Activated CD4-positive, alpha-beta T cell treated with anti-CD3 and anti-CD28 coated beads for 36 hours (primary cell): ENCODE results near the gene S1PR5. TPM values are rescaled to one million over a fixed set of nuclear protein-coding genes. Genes with fewer than 3 reads are reported as not detected.

Experiments
- ATAC-seq: fragments of 200-7000 bp; cut with Tn5 transposase; one replicate; pipeline ENCODE4 v1.10.0; 2021; ENCODE audit warnings: mild to moderate bottlenecking, moderate library complexity
- CTCF ChIA-PET: fragments of 350-600 bp; sonication (Branson Sonifier 250); formaldehyde crosslinking; loops from one replicate; lab custom pipeline; 2021; ENCODE audit warnings: antibody characterized with exemption; lab: Charles Lee
- POLR2A ChIA-PET: fragments of 350-600 bp; sonication (Branson Sonifier 250); formaldehyde crosslinking; loops from one replicate; lab custom pipeline; 2021; ENCODE audit warnings: antibody characterized with exemption, inconsistent platforms; lab: Charles Lee
- DNase-seq: peaks from one replicate; pipeline ENCODE4 v3.0.0-alpha.2; 2020
- H3K27ac Mint-ChIP-seq: one replicate; pipeline ENCODE4 v1.8.0; 2021; ENCODE audit warnings: mixed read lengths
- H3K27me3 Mint-ChIP-seq: one replicate; pipeline ENCODE4 v1.8.0; 2021; ENCODE audit warnings: mixed read lengths
- H3K36me3 Mint-ChIP-seq: one replicate; pipeline ENCODE4 v1.8.0; 2021; ENCODE audit warnings: low read depth, mixed read lengths
- H3K4me1 Mint-ChIP-seq: one replicate; pipeline ENCODE4 v1.8.0; 2021; ENCODE audit warnings: mixed read lengths
- H3K4me3 Mint-ChIP-seq: one replicate; pipeline ENCODE4 v1.8.0; 2021; ENCODE audit warnings: mild to moderate bottlenecking, moderate library complexity, mixed read lengths
- H3K9me3 Mint-ChIP-seq: one replicate; pipeline ENCODE4 v1.8.0; 2021; ENCODE audit warnings: low read depth, mixed read lengths
- intact Hi-C, 2 experiments: fragments of 100-400 bp; cut with DNase I in 1 of 2; cut with micrococcal nuclease in 1 of 2; formaldehyde crosslinking; loops; one replicate each; pipeline versions ENCODE4 v1.14.2 to v1.15.1; 2022 to 2024; cut with DNase I, micrococcal nuclease
- microRNA-seq: library from miRNA; unstranded; fragments of <30 nt; microRNA quantifications from one replicate; pipeline ENCODE4 v1.2.0, GENCODE V29; 2021; ENCODE audit warnings: borderline replicate concordance
- total RNA-seq, 2 experiments: library from RNA; stranded (reverse); gene quantifications; one replicate each; pipeline ENCODE4 v1.2.3, GENCODE V29; 2021

Gene S1PR5
- total RNA-seq, 2 experiments from 2014 or later: 0.07 to 0.11 TPM

- H3K27me3 Mint-ChIP-seq: peaks cover 2% of the 10 kb centered on the region
- no peak overlapping the region for H3K27ac Mint-ChIP-seq
- H3K9me3 Mint-ChIP-seq: no peaks in the 10 kb centered on the region
- H3K4me1 Mint-ChIP-seq: no peaks in the 10 kb centered on the region
- ChIA-PET POLR2A (no interaction called here), CTCF (interaction anchor here (0.6 kb wide), 1 partner anchor 11 kb away, joined by 3 read pairs; no protein-coding TSS in a partner anchor)
- DNase-seq: no peak
- H3K4me3 Mint-ChIP-seq: no peak overlapping the region
- no peaks in the 10 kb centered on the region for H3K36me3 Mint-ChIP-seq
- no peak for ATAC-seq
- intact Hi-C loops: no loop called here
These were observed 49.1 kb downstream of the S1PR5 start for GRCh38 chr19:10468133-10468532.

- intact Hi-C loops: no loop called here
- Mint-ChIP-seq H3K36me3 (no peaks in the 10 kb centered on the region), H3K27ac (no peak overlapping the region), H3K27me3 (peaks cover 5% of the 10 kb centered on the region), H3K4me1 (no peaks in the 10 kb centered on the region), H3K4me3 (no peak overlapping the region), H3K9me3 (no peaks in the 10 kb centered on the region)
- ChIA-PET CTCF (interaction anchor here (0.6 kb wide), 2 partner anchors 12 to 13 kb away, joined by 3 read pairs; no protein-coding TSS in a partner anchor), POLR2A (no interaction called here)
- ATAC-seq (no peak), DNase-seq (no peak)
These were observed 50.0 kb downstream of the S1PR5 start for GRCh38 chr19:10467104-10467706.

GRCh38 chr19:10464456-10464855 is 52.8 kb downstream of the S1PR5 start:
- DNase-seq (no peak), ATAC-seq (no peak)
- intact Hi-C loops: no loop called here
- H3K27me3 Mint-ChIP-seq: peaks cover 3% of the 10 kb centered on the region
- peaks cover 9% of the 10 kb centered on the region for H3K4me1 Mint-ChIP-seq
- no peaks in the 10 kb centered on the region for H3K36me3 Mint-ChIP-seq
- CTCF ChIA-PET: interaction anchor here (0.8 to 1.2 kb wide), 2 partner anchors 9 to 15 kb away, joined by 4 to 5 read pairs; no protein-coding TSS in a partner anchor
- no peaks in the 10 kb centered on the region for H3K9me3 Mint-ChIP-seq
- H3K27ac Mint-ChIP-seq: no peak overlapping the region
- POLR2A ChIA-PET: no interaction called here
- H3K4me3 Mint-ChIP-seq: no peak overlapping the region

Small RNA genes within 50 kb of the gene (microRNA-seq; reads per million reads assigned to microRNA genes)
- gene MIR1238: not detected

Other genes starting within 250 kb of the S1PR5 start
- gene ICAM1, start 246.3 kb downstream of the S1PR5 start, total RNA-seq: 10 to 100 TPM; 27.9 to 30.9 TPM
- under 1 TPM; 0.23 to 0.46 TPM for gene ICAM4, start 230.5 kb downstream of the S1PR5 start, total RNA-seq
- gene ICAM5, start 227.5 kb downstream of the S1PR5 start, total RNA-seq: 1 to 10 TPM; 1.9 TPM
- gene ZGLP1, start 207.6 kb downstream of the S1PR5 start, total RNA-seq: 1 to 10 TPM; 3.3 to 3.5 TPM
- gene FDX2, start 201.4 kb downstream of the S1PR5 start, total RNA-seq: 10 to 100 TPM; 11.7 to 13.3 TPM
- 10 to 100 TPM; 83.7 to 90.8 TPM for gene RAVER1, start 183.9 kb downstream of the S1PR5 start, total RNA-seq
- gene ICAM3, start 177.8 kb downstream of the S1PR5 start, total RNA-seq: 100 to 1,000 TPM; 109 to 122 TPM
- 100 to 1,000 TPM; 151 to 197 TPM for gene TYK2, start 136.9 kb downstream of the S1PR5 start, total RNA-seq
- 100 to 1,000 TPM; 178 to 190 TPM for gene CDC37, start 113.9 kb downstream of the S1PR5 start, total RNA-seq
- gene PDE4A, start 96.9 kb downstream of the S1PR5 start, total RNA-seq: 1 to 10 TPM; 3.9 to 4.3 TPM
- 10 to 100 TPM; 38.7 to 58.7 TPM for gene KEAP1, start 14.1 kb downstream of the S1PR5 start, total RNA-seq
- gene ATG4D, start 26.5 kb upstream of the S1PR5 start, total RNA-seq: 10 to 100 TPM; 18.9 to 19.3 TPM
- gene KRI1, start 48.6 kb upstream of the S1PR5 start, total RNA-seq: 10 to 100 TPM; 62.5 to 67.1 TPM
- 10 to 100 TPM; 39.2 to 50.3 TPM for gene CDKN2D, start 51.5 kb upstream of the S1PR5 start, total RNA-seq
- not detected for gene AP1M2, start 69.9 kb upstream of the S1PR5 start, total RNA-seq
- gene SLC44A2, start 108.1 kb upstream of the S1PR5 start, total RNA-seq: 100 to 1,000 TPM in 1 of 2 experiments, 10 to 100 TPM in 1; 80.3 to 105 TPM
- 100 to 1,000 TPM; 433 to 570 TPM for gene ILF3, start 136.9 kb upstream of the S1PR5 start, total RNA-seq
- gene QTRT1, start 184.0 kb upstream of the S1PR5 start, total RNA-seq: 10 to 100 TPM; 51.5 to 52.8 TPM
- 100 to 1,000 TPM; 167 to 185 TPM for gene DNM2, start 200.6 kb upstream of the S1PR5 start, total RNA-seq